Lower leg skin (tissue), 4 donors: ENCODE measurements around the gene MBD3L2. TPM values are rescaled to one million over a fixed set of nuclear protein-coding genes. Genes with fewer than 3 reads are reported as not detected.

Source experiments
- DNase-seq, 2 donors: peaks; one replicate each; pipeline ENCODE4 v3.0.0-alpha.2; 2019; ENCODE audit warnings: low spot score in 2 of 2
- H3K4me3 ChIP-seq: fragments of 200-600 bp; sonication (generic); 2 replicates; pipeline ENCODE4 v1.5.1; 2017; ENCODE audit warnings: mild to moderate bottlenecking, low read depth; ENCODE audit not compliant: poor library complexity, severe bottlenecking
- CTCF ChIP-seq, 3 donors: fragments of 450-650 bp; IDR thresholded peaks; one replicate each; pipeline ENCODE4 v1.5.1; 2016; ENCODE audit warnings: antibody characterized with exemption in 3 of 3, mild to moderate bottlenecking in 3 of 3, moderate library complexity in 2 of 3
- POLR2A ChIP-seq, 2 donors: fragments of 450-650 bp; IDR thresholded peaks; one replicate each; pipeline ENCODE4 v1.6.1; 2016 to 2017; ENCODE audit warnings: antibody characterized with exemption in 2 of 2, mild to moderate bottlenecking in 1 of 2, moderate library complexity in 1 of 2
- WGBS, 2 donors: methylation state at CpG; one replicate each; pipeline ENCODE4 v1.1.5; 2018; 5-methylcytosine and 5-hydroxymethylcytosine counted together
- intact Hi-C: fragments of 100-400 bp; cut with DNase I; formaldehyde crosslinking; loops from one replicate; pipeline ENCODE4 v1.15.0; 2023; ENCODE audit warnings: low total_unique reads
- total RNA-seq, 4 donors: library from RNA; depleted of rRNA; stranded (reverse); fragments of >200 nt; gene quantifications; one replicate each; pipeline ENCODE4 v1.1.0, GENCODE V29; 2016

MBD3L2 gene
- total RNA-seq, 4 donors from 2014 or later: not detected

- intact Hi-C loops: no loop called here
- WGBS, 2 donors: 97 to 98% methylated on average over 29 of the region's 29 CpGs
- H3K4me3 ChIP-seq: no peak overlapping the region
- TF ChIP-seq POLR2A (IDR thresholded peaks at IDR 0.05): no peak
- no peak for TF ChIP-seq CTCF (IDR thresholded peaks at IDR 0.05)
- DNase-seq: no peak
These were observed 25.7 kb downstream of the MBD3L2 start for GRCh38 chr19:7074705-7075282.

GRCh38 chr19:7076151-7076550, 27.0 kb downstream of the MBD3L2 start:
- no peak for TF ChIP-seq POLR2A (IDR thresholded peaks at IDR 0.05)
- TF ChIP-seq CTCF (IDR thresholded peaks at IDR 0.05): no peak
- WGBS, 2 donors: 96 to 97% methylated on average over 6 of the region's 6 CpGs

GRCh38 chr19:7078008-7078407, 28.9 kb downstream of the MBD3L2 start:
- no peak overlapping the region for H3K4me3 ChIP-seq
- no peak for TF ChIP-seq CTCF (IDR thresholded peaks at IDR 0.05)
- no peak for TF ChIP-seq POLR2A (IDR thresholded peaks at IDR 0.05)
- DNase-seq: no peak
- WGBS, 2 donors: 95 to 98% methylated on average over 2 of the region's 2 CpGs
- intact Hi-C loops: no loop called here

More at GRCh38 chr19:7076151-7076550, 27.0 kb downstream of the MBD3L2 start:
- intact Hi-C loops: no loop called here
- no peak overlapping the region for H3K4me3 ChIP-seq
- no peak for DNase-seq

GRCh38 chr19:7083076-7083956, 34.2 kb downstream of the MBD3L2 start:
- 95 to 97% methylated on average over 15 of the region's 15 CpGs for WGBS, 2 donors
- H3K4me3 ChIP-seq: no peak overlapping the region
- intact Hi-C loops: no loop called here
- DNase-seq: no peak
- TF ChIP-seq POLR2A (IDR thresholded peaks at IDR 0.05) (no peak), CTCF (IDR thresholded peaks at IDR 0.05) (no peak)

DNA sequence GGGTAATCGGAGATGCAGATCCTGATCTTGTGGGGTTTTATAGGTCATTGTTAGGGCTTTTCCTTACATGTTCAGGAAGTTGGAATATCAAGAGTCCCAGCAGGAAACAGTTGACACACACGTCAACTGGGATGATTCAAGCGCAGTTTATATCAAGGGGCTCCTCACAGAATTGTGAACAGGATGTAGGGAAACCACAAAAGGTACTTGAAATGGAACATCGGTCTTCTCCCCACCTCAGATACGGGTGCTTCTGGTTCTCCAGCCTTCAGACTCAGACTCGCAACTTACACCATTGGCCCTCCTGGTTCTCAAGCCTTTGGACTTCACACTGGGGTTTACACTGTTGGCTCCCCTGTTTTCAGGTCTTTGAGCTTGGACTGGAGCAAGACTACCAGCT, 39.9 kb downstream of the MBD3L2 start:
- no peak for DNase-seq
- intact Hi-C loops: no loop called here
- WGBS, 2 donors: 90 to 97% methylated on average over 6 of the region's 6 CpGs
- no peak overlapping the region for H3K4me3 ChIP-seq
- TF ChIP-seq CTCF (IDR thresholded peaks at IDR 0.05): no peak
- no peak for TF ChIP-seq POLR2A (IDR thresholded peaks at IDR 0.05)
